WTC11 (cell line): ENCODE data around the gene CENPN.

Source experiments
- PREB ChIP-seq: sonication (generic); formaldehyde crosslinking; IDR thresholded peaks from 2 replicates; pipeline ENCODE4 v1.8.1; 2022; ENCODE audit warnings: mild to moderate bottlenecking, missing genetic modification reagents, moderate library complexity, borderline replicate concordance
- TEAD4 ChIP-seq: sonication (generic); formaldehyde crosslinking; IDR thresholded peaks from 2 replicates; pipeline ENCODE4 v1.8.0; 2022; ENCODE audit warnings: mild to moderate bottlenecking, missing genetic modification reagents
- TF ChIP-seq, protein P1 (sequence below): sonication (generic); formaldehyde crosslinking; IDR thresholded peaks from 2 replicates; pipeline ENCODE4 v1.8.1; 2023; ENCODE audit warnings: mild to moderate bottlenecking, missing genetic modification reagents
- TF ChIP-seq, protein P2 (sequence below): fragments of 200-600 bp; IDR thresholded peaks from 2 replicates; pipeline ENCODE4 v1.8.0; 2022; ENCODE audit warnings: antibody characterized with exemption

DNA sequence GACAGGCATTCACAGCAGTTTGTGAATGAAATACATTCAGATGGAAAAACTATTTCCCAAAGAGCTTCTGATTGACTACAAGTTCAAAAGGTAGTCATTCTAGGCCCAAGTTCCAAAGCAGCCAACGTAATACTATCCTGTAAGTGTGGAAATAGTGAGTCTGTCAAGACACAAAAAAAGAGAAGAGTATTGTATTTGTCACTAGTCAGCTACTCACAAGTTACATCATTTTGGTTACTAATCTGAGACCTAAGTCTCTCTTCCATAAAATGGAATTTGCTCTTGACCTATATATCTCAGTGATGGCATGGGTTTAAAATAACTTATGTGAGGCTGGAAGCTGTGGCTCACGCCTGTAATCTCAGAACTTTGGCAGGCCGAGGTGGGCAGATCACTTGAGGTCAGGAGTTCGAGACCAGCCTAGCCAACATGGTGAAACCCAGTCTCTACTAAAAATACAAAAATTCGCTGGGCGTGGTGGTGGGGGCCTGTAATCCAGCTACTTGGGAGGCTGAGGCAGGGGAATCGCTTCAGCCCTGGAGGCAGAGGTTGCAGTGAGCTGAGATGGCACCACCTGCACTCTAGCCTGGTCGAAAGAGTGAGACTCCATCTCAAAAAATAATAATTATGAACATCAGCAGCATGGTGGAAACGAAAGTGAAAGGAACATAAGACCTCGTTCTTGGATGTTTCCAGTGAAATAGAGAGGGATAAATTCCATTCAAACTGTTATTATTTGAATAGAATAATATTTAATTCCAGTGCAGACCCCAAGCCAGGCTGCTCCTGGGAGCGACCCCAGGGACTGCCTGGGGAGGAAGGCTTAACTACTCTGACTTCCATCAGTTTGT lies 3.2 kb upstream of the CENPN start:
- TF ChIP-seq TEAD4 (CRISPR knock-in tag) = no peak
- TF ChIP-seq, protein P1, sequence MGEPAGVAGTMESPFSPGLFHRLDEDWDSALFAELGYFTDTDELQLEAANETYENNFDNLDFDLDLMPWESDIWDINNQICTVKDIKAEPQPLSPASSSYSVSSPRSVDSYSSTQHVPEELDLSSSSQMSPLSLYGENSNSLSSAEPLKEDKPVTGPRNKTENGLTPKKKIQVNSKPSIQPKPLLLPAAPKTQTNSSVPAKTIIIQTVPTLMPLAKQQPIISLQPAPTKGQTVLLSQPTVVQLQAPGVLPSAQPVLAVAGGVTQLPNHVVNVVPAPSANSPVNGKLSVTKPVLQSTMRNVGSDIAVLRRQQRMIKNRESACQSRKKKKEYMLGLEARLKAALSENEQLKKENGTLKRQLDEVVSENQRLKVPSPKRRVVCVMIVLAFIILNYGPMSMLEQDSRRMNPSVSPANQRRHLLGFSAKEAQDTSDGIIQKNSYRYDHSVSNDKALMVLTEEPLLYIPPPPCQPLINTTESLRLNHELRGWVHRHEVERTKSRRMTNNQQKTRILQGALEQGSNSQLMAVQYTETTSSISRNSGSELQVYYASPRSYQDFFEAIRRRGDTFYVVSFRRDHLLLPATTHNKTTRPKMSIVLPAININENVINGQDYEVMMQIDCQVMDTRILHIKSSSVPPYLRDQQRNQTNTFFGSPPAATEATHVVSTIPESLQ (CRISPR knock-in tag) = no peak
- no peak for TF ChIP-seq PREB (CRISPR knock-in tag)
- TF ChIP-seq, protein P2, sequence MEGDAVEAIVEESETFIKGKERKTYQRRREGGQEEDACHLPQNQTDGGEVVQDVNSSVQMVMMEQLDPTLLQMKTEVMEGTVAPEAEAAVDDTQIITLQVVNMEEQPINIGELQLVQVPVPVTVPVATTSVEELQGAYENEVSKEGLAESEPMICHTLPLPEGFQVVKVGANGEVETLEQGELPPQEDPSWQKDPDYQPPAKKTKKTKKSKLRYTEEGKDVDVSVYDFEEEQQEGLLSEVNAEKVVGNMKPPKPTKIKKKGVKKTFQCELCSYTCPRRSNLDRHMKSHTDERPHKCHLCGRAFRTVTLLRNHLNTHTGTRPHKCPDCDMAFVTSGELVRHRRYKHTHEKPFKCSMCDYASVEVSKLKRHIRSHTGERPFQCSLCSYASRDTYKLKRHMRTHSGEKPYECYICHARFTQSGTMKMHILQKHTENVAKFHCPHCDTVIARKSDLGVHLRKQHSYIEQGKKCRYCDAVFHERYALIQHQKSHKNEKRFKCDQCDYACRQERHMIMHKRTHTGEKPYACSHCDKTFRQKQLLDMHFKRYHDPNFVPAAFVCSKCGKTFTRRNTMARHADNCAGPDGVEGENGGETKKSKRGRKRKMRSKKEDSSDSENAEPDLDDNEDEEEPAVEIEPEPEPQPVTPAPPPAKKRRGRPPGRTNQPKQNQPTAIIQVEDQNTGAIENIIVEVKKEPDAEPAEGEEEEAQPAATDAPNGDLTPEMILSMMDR = no peak
